HG02870 (cell line): ENCODE results near the gene ZBTB3.
A peak's percentile ranks its signal among the peaks of the same experiment; 100 is the strongest.
"Not testable (repeated sequence)": the region's sequence is repeated elsewhere in the genome, so short reads cannot be mapped to it uniquely, and the experiment has no call there.

Experiments
- ATAC-seq: cut with Tn5 transposase; IDR thresholded peaks from one replicate; pipeline ENCODE4 v1.9.1; 2021; ENCODE audit warnings: mild to moderate bottlenecking, moderate library complexity; ENCODE audit not compliant: unreplicated experiment

ZBTB3 gene

GRCh38 chr11:62757846-62758788, 4.2 kb upstream of the ZBTB3 start:
- ATAC-seq, result no peak

- no peak for ATAC-seq
Observed at GRCh38 chr11:62755086-62755615, 1.2 kb upstream of the ZBTB3 start.

- ATAC-seq, result no peak
Observed at GRCh38 chr11:62752994-62753735, 795 bp downstream of the ZBTB3 start.

- no peak for ATAC-seq
Observed at GRCh38 chr11:62752177-62752785, 1.7 kb downstream of the ZBTB3 start.

- ATAC-seq, result not testable (repeated sequence)
Observed at GRCh38 chr11:62749931-62750330, 4.0 kb downstream of the ZBTB3 start.

- ATAC-seq, result no peak
Observed at GRCh38 chr11:62747475-62748160, 6.3 kb downstream of the ZBTB3 start.

GRCh38 chr11:62737196-62737595, 16.8 kb downstream of the ZBTB3 start:
- ATAC-seq, result no peak

- no peak for ATAC-seq
Observed at GRCh38 chr11:62732830-62733229, 21.1 kb downstream of the ZBTB3 start.

- not testable (repeated sequence) for ATAC-seq
Observed at GRCh38 chr11:62730076-62730475, 23.9 kb downstream of the ZBTB3 start.

- ATAC-seq, result peak; percentile 18
Observed at GRCh38 chr11:62728171-62728988, 25.6 kb downstream of the ZBTB3 start, which contains the start of gene TTC9C. Gene TTC9C (plus strand): TSS chr11:62728486. CDS start chr11:62728849, 363 bp downstream.

- ATAC-seq, result peak; percentile 55
Observed at GRCh38 chr11:62727872-62728170, 26.1 kb downstream of the ZBTB3 start.

- ATAC-seq, result peak; percentile 65
Observed at GRCh38 chr11:62727165-62727871, 26.6 kb downstream of the ZBTB3 start, which contains the start of gene HNRNPUL2. Gene HNRNPUL2 (minus strand): TSS chr11:62727457. CDS start chr11:62727156, 301 bp downstream.

GRCh38 chr11:62726915-62727164, 27.1 kb downstream of the ZBTB3 start:
- peak; percentile 8 for ATAC-seq

GRCh38 chr11:62726156-62726914, 27.6 kb downstream of the ZBTB3 start:
- ATAC-seq, result no peak

- ATAC-seq, result no peak
Observed at GRCh38 chr11:62725646-62726045, 28.3 kb downstream of the ZBTB3 start.

- no peak for ATAC-seq
Observed at GRCh38 chr11:62724171-62724570, 29.8 kb downstream of the ZBTB3 start.

- ATAC-seq, result no peak
Observed at GRCh38 chr11:62721994-62722393, 32.0 kb downstream of the ZBTB3 start.

- ATAC-seq, result no peak
Observed at GRCh38 chr11:62719302-62719978, 34.5 kb downstream of the ZBTB3 start.
